ENCODE measurements around the gene TRIM15.

Gene TRIM15

GRCh38 chr6:30147096-30147495 is 16.2 kb upstream of the TRIM15 start:
- no peak for DNase-seq

GRCh38 chr6:30149234-30149633 is 14.1 kb upstream of the TRIM15 start:
- no peak for DNase-seq

- DNase-seq: no peak
Observed at GRCh38 chr6:30149858-30150550, 13.3 kb upstream of the TRIM15 start.

- no peak for DNase-seq
Observed at GRCh38 chr6:30150671-30151395, 12.5 kb upstream of the TRIM15 start.

- no peak for DNase-seq
Observed at GRCh38 chr6:30151580-30151979, 11.8 kb upstream of the TRIM15 start.

GRCh38 chr6:30152016-30152673 is 11.2 kb upstream of the TRIM15 start:
- no peak for DNase-seq

GRCh38 chr6:30152910-30153610 is 10.3 kb upstream of the TRIM15 start:
- no peak for DNase-seq

- DNase-seq: no peak
Observed at GRCh38 chr6:30154061-30154460, 9.3 kb upstream of the TRIM15 start.

GRCh38 chr6:30154709-30155519 is 8.4 kb upstream of the TRIM15 start:
- DNase-seq: no peak

- DNase-seq: no peak
Observed at GRCh38 chr6:30155520-30156261, 7.7 kb upstream of the TRIM15 start.

GRCh38 chr6:30156262-30156599 is 7.1 kb upstream of the TRIM15 start:
- DNase-seq: no peak

- DNase-seq: no peak
Observed at GRCh38 chr6:30156774-30157173, 6.6 kb upstream of the TRIM15 start.

- no peak for DNase-seq
Observed at GRCh38 chr6:30157581-30157980, 5.8 kb upstream of the TRIM15 start.

- DNase-seq: no peak
Observed at GRCh38 chr6:30157999-30158398, 5.3 kb upstream of the TRIM15 start.

GRCh38 chr6:30158475-30159040 is 4.8 kb upstream of the TRIM15 start:
- no peak for DNase-seq

GRCh38 chr6:30160008-30160784 is 3.1 kb upstream of the TRIM15 start:
- no peak for DNase-seq

- DNase-seq: no peak
Observed at GRCh38 chr6:30160785-30161531, 2.4 kb upstream of the TRIM15 start, which contains the start of gene TRIM10. Gene TRIM10 (minus strand): TSS chr6:30161211. CDS start chr6:30160858, 353 bp downstream.

GRCh38 chr6:30162265-30163089 is 869 bp upstream of the TRIM15 start:
- no peak for DNase-seq
